GM12801 (cell line): ENCODE measurements around the gene EVA1C.

Experiments
- TF ChIP-seq, protein P1 (sequence below): IDR thresholded peaks from one replicate; pipeline ENCODE4 v1.5.1; 2011; ENCODE audit warnings: control low read depth; ENCODE audit not compliant: insufficient read length; ENCODE audit errors: extremely low read depth

EVA1C gene

DNA sequence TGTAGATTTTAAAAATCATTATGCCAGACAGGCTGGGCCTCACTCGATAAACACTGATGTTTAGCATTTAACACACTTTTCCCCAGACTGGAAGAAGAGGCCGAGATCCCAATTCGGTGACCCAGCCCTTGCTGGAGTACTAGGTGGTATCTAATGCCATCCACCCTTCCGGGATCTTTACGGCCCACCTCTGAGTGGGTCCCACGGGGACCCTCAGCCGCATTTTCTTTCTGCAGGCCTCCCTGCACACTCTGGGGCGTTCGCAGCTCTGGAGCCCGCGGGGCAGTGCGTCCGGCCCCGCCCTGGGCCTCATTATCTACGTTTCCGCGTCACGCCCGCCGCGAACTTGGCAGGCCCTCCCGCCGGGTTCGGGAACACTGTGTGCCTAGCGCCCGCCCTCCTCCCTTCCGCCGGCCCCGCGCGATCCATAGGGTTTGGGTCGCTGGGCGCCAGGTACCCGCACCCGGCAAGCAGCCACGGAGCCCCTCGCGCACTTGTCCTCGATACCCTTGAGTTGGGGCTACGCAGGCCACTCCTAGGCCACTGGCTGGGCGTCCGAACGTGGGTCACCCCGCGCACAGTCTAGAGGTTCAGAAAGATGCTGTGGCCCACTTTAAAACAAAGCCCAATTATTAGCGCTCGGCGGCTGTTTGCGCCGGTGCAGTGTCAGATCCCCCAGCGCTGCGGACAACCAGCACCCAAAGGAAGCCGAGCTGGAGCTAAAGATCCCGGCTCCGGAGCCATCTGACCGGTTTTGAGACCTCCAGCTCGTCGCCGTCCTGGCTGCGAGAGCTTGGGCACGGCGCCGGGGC is 950 bp upstream of the EVA1C start:
- TF ChIP-seq, protein P1, sequence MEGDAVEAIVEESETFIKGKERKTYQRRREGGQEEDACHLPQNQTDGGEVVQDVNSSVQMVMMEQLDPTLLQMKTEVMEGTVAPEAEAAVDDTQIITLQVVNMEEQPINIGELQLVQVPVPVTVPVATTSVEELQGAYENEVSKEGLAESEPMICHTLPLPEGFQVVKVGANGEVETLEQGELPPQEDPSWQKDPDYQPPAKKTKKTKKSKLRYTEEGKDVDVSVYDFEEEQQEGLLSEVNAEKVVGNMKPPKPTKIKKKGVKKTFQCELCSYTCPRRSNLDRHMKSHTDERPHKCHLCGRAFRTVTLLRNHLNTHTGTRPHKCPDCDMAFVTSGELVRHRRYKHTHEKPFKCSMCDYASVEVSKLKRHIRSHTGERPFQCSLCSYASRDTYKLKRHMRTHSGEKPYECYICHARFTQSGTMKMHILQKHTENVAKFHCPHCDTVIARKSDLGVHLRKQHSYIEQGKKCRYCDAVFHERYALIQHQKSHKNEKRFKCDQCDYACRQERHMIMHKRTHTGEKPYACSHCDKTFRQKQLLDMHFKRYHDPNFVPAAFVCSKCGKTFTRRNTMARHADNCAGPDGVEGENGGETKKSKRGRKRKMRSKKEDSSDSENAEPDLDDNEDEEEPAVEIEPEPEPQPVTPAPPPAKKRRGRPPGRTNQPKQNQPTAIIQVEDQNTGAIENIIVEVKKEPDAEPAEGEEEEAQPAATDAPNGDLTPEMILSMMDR: no peak

DNA sequence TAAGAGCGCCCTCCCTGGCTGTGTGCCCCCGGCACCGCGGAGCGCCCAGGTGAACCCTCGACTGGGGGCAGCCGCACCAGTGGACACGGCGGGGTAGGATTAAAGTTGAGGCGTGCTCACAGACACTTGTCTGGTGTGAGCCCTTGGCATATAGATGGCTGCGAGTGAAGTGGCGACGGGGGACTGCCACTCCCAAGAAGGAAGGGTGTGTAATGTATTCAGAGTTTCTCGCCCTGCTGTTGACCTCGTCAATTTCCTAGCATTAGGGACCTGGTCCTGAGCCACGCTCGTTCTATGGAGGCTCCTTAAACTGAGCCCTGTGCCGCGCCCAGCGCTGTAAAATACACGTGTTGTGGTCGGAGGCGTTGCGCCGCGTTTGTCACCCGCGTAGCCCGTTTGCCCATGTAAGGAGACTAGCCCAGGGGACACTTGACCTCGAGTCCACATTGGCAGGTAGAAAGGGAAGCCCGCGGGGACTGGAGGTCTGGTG is 554 bp downstream of the EVA1C start:
- TF ChIP-seq, protein P1: no peak

DNA sequence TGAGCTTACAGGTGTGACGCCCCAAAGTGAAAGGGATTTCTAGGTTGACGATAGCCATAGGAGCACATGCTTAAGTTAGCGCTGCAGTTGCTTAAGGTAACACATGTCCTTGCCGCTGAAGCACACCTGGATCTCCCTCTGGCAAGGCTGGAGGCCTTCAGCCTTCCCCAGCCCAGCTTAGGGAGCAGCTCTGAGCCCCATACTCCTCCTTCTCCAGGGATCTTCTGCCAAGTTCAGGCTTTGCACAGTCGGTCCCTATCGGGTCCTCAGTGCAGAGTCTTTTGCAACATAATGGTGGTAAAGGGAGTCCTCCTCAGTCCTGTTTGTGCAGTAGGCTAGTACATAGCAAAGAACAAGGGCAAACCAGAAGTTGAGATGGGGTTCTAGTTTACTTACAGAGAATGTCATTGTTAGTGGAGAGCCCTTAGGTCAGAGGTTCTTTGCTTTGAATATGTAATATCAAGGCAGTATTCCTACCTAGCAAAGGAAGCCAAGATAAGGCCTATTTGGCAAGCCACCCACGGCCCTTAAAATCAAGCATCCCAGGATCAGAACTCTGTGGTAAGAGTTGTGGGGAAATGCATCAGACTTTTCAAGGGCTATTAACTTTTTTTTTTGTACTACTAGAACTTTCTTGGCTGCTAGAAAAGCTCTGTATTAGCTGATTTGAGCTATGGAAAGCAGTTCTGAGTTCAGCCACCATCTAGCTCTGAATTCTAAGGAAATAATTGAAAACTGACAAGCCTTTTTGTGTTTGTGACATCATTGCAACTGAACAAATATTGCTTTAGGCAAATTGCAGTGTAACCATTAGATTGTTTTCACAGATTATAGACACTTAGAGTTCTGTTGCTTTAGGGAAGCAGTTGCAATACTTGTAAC is 1.4 kb downstream of the EVA1C start:
- TF ChIP-seq, protein P1: no peak

DNA sequence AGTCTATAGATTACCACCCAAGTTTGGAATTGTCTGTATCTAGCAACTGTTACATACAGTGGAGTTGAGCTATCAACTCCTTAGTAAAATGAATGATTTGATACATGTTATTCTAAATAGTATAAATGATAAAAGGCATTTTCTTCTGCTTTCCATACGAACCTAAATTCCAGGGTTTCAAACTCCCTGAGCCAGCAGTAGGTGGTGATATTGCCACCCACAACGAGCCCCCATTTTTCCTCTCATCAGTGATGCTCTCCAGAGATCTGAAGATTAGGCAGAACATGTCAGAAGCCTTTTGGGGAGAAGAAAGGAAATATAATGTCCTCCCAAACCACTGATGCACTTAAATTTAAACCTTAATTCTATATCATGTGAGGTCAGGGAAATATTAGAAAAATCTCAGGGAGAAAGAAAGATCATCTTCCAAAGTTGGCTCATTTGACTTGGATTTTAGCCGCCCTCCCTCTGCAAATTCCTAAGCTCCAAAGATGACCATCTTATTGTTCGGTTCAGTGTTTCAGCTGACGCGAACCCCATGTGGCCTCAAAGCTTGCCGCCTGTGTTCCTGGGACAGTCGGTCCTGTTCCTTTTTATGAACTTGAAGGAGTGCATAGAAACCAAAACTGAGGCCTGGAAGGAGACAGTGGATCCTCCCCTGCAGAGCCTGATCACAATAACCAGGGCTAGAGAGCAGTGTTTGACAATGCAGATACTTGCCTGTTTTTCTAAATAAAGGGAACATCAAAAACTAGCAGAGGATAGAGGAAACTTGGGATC is 2.3 kb downstream of the EVA1C start:
- TF ChIP-seq, protein P1: no peak

DNA sequence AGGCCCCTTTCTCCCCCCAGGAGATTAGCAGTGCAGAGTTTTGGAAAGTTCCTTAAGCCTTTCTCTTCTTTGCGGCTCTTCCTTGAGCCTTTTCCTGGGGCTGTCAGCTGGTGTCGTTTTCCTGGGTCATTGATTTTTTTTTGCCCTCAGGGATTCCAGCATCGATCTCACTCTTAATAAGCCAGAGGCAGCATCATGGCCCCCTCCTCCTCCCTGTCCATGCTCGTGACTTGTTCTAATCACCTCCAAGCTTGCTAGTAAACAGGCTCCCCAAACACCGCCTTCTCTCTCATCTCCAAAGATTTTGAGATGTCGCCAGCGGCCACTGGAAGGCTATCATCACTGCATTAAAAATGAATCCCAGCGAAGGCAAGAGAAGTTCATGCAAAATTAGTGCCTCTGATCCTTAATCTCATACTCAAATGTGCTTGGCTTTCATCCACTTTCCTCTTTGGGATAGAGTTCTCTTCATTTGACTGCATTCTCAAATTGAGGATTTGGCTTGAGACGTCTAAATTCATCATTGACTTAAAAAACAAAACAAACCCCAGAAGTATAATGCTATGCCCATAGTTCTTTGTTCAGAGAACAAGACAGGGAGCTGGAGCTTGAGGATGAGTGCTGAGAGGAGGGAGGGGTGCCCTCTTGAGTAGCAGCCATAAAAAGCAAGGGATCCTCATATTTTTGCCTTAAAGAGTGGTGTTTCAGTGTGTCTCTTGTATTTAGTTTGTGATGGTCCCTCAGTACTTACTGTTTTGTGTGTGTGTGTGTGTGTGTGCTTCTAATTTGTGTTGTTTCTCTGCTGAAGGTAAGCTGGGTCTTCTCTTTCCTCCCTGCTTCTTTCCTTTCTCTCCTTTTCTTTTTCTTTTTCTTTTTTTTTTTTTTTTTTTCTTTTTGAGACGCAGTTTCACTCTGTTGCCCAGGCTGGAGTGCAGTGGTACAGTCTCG is 3.2 kb downstream of the EVA1C start:
- TF ChIP-seq, protein P1: no peak

DNA sequence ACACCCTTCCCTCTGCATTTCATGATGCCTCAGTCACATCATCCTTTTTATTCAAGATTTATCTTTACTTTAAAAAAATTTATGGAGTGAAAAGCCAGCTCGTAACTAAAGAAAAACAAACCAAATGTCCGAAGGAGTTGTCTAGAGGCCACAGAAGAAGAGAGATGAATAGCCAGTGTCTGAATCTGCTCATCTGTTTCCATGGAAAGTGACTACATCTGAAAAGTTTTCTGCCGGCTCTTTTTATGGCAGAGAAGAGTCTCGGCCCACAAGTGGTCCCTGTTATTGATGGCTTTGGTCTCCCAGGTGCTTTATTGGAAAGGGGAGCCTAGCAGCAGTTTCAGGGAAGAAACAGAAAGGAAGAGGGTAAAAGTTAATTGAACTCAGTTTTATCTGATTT is 5.6 kb downstream of the EVA1C start:
- TF ChIP-seq, protein P1: no peak
